Spleen (tissue), 7 donors: Measurements from ENCODE around the gene DTNA.

Source experiments
- POLR2A ChIP-seq, 3 donors: fragments of 450-650 bp; IDR thresholded peaks; one replicate each; pipeline ENCODE4 v1.5.1; 2017; ENCODE audit warnings: antibody characterized with exemption in 3 of 3, mild to moderate bottlenecking in 1 of 3
- POLR2AphosphoS5 ChIP-seq, 3 donors: sonication (generic); formaldehyde crosslinking; IDR thresholded peaks; one replicate each; pipeline ENCODE4 v1.5.1; 2017; ENCODE audit warnings: antibody characterized with exemption in 3 of 3
- TF ChIP-seq, protein P1 (sequence below), 11 experiments: fragments of 200-600 bp in 7 of 11; fragments of 450-650 bp in 4 of 11; sonication (generic) in 4 of 11; IDR thresholded peaks in 8 of 11; conservative IDR thresholded peaks in 3 of 11; 1 replicate in 7 of 11; 2 replicates in 4 of 11; pipeline versions ENCODE4 v1.4.0 to v1.8.0; 2016 to 2021; ENCODE audit warnings: antibody characterized with exemption in 11 of 11, inconsistent platforms in 4 of 11, mild to moderate bottlenecking in 1 of 11
- donor health status: DM: no; HTN: no; CAD: no; lungs with moderate emphysema.
- donor health status: DM: no; HTN: no; CAD: no.
- donor health status: DM: no; HTN: no; CAD: no.

GRCh38 chr18:34837769-34838272, 127.7 kb downstream of the DTNA start:
- TF ChIP-seq, protein P1, sequence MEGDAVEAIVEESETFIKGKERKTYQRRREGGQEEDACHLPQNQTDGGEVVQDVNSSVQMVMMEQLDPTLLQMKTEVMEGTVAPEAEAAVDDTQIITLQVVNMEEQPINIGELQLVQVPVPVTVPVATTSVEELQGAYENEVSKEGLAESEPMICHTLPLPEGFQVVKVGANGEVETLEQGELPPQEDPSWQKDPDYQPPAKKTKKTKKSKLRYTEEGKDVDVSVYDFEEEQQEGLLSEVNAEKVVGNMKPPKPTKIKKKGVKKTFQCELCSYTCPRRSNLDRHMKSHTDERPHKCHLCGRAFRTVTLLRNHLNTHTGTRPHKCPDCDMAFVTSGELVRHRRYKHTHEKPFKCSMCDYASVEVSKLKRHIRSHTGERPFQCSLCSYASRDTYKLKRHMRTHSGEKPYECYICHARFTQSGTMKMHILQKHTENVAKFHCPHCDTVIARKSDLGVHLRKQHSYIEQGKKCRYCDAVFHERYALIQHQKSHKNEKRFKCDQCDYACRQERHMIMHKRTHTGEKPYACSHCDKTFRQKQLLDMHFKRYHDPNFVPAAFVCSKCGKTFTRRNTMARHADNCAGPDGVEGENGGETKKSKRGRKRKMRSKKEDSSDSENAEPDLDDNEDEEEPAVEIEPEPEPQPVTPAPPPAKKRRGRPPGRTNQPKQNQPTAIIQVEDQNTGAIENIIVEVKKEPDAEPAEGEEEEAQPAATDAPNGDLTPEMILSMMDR (IDR thresholded peaks at IDR 0.05 in 8 of 11, conservative IDR thresholded peaks at IDR 0.05 in 3 of 11): no peak
- no peak for TF ChIP-seq POLR2A (IDR thresholded peaks at IDR 0.05)
- TF ChIP-seq POLR2AphosphoS5 (IDR thresholded peaks at IDR 0.05): peak in 1 of 3 donors; percentile 14
